Activated T-helper 17 cell treated with anti-CD3 and anti-CD28 coated beads, Interleukin-2, amount 50 U/mL, for 72 hours (primary cell): ENCODE results near the gene RHBDF1. TPM values are rescaled to one million over a fixed set of nuclear protein-coding genes. Genes with fewer than 3 reads are reported as not detected.
"Not testable (repeated sequence)": the region's sequence is repeated elsewhere in the genome, so short reads cannot be mapped to it uniquely, and the experiment has no call there.

ENCODE experiments used
- ATAC-seq: fragments of 150-1000 bp; cut with Tn5 transposase; replicated peaks from 2 replicates; pipeline ENCODE4 v1.10.0; 2021; ENCODE audit warnings: mild to moderate bottlenecking, moderate library complexity
- H3K27ac Mint-ChIP-seq: one replicate; pipeline ENCODE4 v1.8.0; 2022; ENCODE audit warnings: mixed read lengths
- H3K27me3 Mint-ChIP-seq: one replicate; pipeline ENCODE4 v1.8.0; 2022; ENCODE audit warnings: mixed read lengths
- H3K36me3 Mint-ChIP-seq: one replicate; pipeline ENCODE4 v1.8.0; 2022; ENCODE audit warnings: low read depth, mild to moderate bottlenecking, mixed read lengths
- H3K4me1 Mint-ChIP-seq: one replicate; pipeline ENCODE4 v1.8.0; 2022; ENCODE audit warnings: mixed read lengths
- H3K4me3 Mint-ChIP-seq: one replicate; pipeline ENCODE4 v1.8.0; 2022; ENCODE audit warnings: mild to moderate bottlenecking, mixed read lengths
- H3K9me3 Mint-ChIP-seq: one replicate; pipeline ENCODE4 v1.8.0; 2022; ENCODE audit warnings: mixed read lengths
- total RNA-seq, 2 donors: library from RNA; stranded (reverse); gene quantifications; one replicate each; pipeline ENCODE4 v1.2.3, GENCODE V29; 2022

The RHBDF1 gene
- total RNA-seq, 2 donors from 2014 or later, result 0.24 TPM; not detected in 1

GRCh38 chr16:60929-61878, 11.2 kb downstream of the RHBDF1 start:
- ATAC-seq, result no peak
- no peak overlapping the region for H3K4me3 Mint-ChIP-seq
- H3K4me1 Mint-ChIP-seq, result peaks cover 11% of the 10 kb centered on the region
- H3K27me3 Mint-ChIP-seq, result peaks cover 4% of the 10 kb centered on the region
- no peaks in the 10 kb centered on the region for H3K9me3 Mint-ChIP-seq
- no peak overlapping the region for H3K27ac Mint-ChIP-seq
- H3K36me3 Mint-ChIP-seq, result peaks cover 17% of the 10 kb centered on the region

DNA sequence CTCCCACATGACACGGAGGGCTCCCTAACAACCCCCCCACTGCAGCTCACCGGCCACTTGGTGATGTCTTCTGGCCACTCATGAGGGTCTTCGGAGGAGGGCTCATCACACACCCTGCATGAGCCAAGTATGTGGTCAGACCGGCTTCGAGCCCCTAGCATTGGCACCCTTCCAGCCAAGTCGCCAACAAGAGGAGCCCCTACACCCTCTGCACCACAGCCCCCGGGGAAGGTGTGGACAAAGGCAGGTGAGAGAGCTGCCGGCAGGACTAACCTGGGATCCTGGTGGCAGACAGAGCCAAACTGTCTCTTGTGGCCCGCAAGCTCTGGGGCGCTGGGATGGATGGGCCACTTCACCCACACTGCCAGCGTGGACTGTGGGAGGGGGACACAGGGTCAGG, 12.3 kb downstream of the RHBDF1 start:
- no peaks in the 10 kb centered on the region for H3K9me3 Mint-ChIP-seq
- no peak overlapping the region for H3K27ac Mint-ChIP-seq
- H3K4me3 Mint-ChIP-seq, result no peak overlapping the region
- H3K36me3 Mint-ChIP-seq, result peaks cover 27% of the 10 kb centered on the region
- peaks cover 4% of the 10 kb centered on the region for H3K27me3 Mint-ChIP-seq
- peaks cover 7% of the 10 kb centered on the region for H3K4me1 Mint-ChIP-seq
- no peak for ATAC-seq

DNA sequence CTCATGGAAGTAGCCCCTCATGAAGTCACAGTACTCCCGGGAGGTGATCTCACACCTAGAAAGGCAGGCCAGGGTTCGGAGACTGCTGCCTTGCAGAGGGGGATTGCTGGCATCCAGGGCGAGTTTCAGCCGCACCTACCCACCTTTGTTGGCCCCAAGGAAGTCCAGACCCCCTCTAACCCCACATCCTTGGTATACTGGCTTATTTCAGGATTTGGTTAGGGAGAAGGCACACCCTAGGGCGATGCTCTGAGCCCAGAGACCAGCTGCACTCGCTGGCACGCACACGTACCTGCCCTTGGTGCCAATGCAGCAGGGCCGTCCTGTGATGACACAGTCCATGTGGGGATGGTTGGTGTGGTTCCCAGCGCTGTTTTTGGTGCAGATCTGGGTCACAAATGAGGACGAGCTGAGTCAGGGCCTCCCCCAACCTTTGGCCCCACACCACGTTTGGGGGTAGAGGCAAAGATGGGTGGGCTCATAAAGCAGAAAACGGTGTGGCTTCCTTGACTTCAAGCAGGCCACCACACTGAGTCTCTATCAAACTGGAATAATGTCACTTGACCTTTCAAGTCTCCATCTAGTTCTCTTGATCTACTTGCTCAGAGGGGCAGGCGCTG, 12.9 kb downstream of the RHBDF1 start:
- H3K36me3 Mint-ChIP-seq, result peaks cover 27% of the 10 kb centered on the region
- H3K4me1 Mint-ChIP-seq, result peaks cover 7% of the 10 kb centered on the region
- no peaks in the 10 kb centered on the region for H3K9me3 Mint-ChIP-seq
- H3K27ac Mint-ChIP-seq, result no peak overlapping the region
- ATAC-seq, result no peak
- H3K4me3 Mint-ChIP-seq, result no peak overlapping the region
- peaks cover 4% of the 10 kb centered on the region for H3K27me3 Mint-ChIP-seq

DNA sequence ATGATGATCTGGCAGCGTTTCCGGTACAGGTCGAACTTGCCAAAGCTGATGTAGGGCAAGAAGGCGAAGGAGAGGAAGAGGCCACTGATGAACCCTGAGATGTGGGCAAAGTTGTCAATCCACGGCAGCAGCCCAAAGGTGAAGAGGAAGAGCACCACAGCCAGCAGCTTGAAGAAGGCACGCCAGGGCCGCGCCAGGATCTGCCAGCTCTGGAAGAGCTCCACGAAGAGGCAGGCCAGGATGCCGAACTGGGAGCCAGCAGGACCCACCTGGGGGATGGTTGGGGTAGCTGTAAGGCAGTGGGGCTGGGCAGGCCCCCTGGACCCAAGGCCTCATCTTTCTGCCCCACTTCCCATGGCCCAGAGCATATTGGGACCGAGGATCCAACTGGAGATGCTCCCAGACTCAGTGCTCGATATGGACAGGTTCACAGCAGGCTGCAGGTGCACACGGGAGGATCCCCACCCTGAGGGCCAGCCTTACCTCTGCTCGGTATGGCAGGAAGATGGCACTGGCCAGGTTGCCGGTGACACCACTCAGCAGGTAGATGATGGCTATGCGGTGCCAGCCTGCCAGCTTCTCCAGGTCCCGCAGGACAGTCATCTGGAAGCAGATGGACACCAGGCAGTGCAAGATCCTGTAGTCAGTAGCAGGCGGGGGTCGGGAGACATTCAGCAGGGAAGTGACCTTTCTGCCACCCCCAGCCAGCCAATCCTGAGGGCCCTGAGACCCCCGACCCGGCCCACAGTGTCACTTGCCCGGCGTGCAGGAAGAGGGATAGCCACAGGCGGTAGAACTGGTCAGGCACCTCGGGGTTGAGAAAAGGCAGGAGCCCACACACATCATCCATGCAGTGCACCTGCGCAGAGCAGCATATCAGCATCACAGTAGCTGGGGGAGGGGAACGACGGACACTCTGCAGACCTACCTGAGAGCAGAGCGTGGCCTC, 13.7 kb downstream of the RHBDF1 start:
- no peaks in the 10 kb centered on the region for H3K9me3 Mint-ChIP-seq
- H3K27me3 Mint-ChIP-seq, result peaks cover 4% of the 10 kb centered on the region
- ATAC-seq, result no peak
- H3K36me3 Mint-ChIP-seq, result peaks cover 27% of the 10 kb centered on the region
- H3K4me1 Mint-ChIP-seq, result peaks cover 7% of the 10 kb centered on the region
- no peak overlapping the region for H3K27ac Mint-ChIP-seq
- H3K4me3 Mint-ChIP-seq, result no peak overlapping the region

GRCh38 chr16:57711-58110, 14.7 kb downstream of the RHBDF1 start:
- ATAC-seq, result no peak
- no peak overlapping the region for H3K4me3 Mint-ChIP-seq

GRCh38 chr16:56231-56927, 16.1 kb downstream of the RHBDF1 start:
- H3K27ac Mint-ChIP-seq, result no peak overlapping the region
- peaks cover 7% of the 10 kb centered on the region for H3K4me1 Mint-ChIP-seq
- ATAC-seq, result no peak
- peaks cover 4% of the 10 kb centered on the region for H3K27me3 Mint-ChIP-seq
- peaks cover 41% of the 10 kb centered on the region for H3K36me3 Mint-ChIP-seq
- H3K4me3 Mint-ChIP-seq, result peak overlapping the region; percentile 89
- H3K9me3 Mint-ChIP-seq, result no peaks in the 10 kb centered on the region

More at GRCh38 chr16:57711-58110, 14.7 kb downstream of the RHBDF1 start:
- Mint-ChIP-seq H3K4me1 (peaks cover 7% of the 10 kb centered on the region), H3K27me3 (peaks cover 4% of the 10 kb centered on the region), H3K27ac (peak overlapping the region; percentile 38), H3K9me3 (no peaks in the 10 kb centered on the region), H3K36me3 (peaks cover 35% of the 10 kb centered on the region)

DNA sequence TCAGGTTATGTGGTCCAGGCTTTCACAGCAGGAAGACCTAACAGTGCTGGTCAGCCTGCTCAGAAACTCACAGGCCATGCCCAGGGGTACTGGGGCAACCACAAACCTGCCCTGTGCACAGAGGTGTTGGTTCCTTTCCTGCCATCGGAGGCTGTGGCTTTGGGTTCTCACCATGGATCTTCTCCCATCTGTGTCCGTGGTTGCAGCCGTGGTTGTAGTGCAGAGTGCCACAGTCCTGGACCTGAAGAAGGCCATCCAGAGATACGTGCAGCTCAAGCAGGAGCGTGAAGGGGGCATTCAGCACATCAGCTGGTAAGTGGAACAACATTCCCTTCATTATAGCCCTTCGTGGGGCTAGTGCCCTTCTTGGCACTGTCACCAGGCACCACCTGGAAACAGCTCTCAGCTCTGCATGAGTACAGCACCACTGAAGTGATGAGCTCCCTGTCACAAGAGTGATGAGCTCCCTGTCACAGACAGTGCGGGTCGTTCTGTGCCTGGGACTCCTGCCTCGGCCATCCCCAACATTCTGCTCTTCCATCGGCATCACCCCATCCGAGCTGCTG, 16.8 kb downstream of the RHBDF1 start:
- H3K27ac Mint-ChIP-seq, result no peak overlapping the region
- no peaks in the 10 kb centered on the region for H3K9me3 Mint-ChIP-seq
- H3K36me3 Mint-ChIP-seq, result peaks cover 48% of the 10 kb centered on the region
- ATAC-seq, result no peak
- peak overlapping the region; percentile 89 for H3K4me3 Mint-ChIP-seq
- peaks cover 7% of the 10 kb centered on the region for H3K4me1 Mint-ChIP-seq
- H3K27me3 Mint-ChIP-seq, result peaks cover 2% of the 10 kb centered on the region

DNA sequence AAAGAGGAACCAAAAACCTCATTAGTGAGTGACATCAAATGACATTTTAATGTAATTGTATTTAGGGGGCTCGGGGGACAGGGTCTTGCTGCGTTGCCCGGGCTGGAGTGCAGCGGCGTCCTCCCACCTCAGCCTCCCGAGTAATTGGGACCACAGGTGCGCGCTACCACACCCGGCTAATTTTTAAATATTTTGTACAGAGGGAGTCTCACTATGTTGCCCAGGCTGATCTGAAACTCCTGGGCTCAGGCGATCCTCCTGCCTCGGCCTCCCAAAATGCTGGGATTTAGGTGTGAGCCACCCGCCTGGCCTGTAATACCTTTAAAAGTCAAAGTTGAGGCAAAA, 18.2 kb downstream of the RHBDF1 start:
- peaks cover 12% of the 10 kb centered on the region for H3K4me1 Mint-ChIP-seq
- H3K9me3 Mint-ChIP-seq, result no peaks in the 10 kb centered on the region
- ATAC-seq, result no peak
- H3K4me3 Mint-ChIP-seq, result peak overlapping the region; percentile 89
- H3K36me3 Mint-ChIP-seq, result peaks cover 63% of the 10 kb centered on the region
- peak overlapping the region; percentile 63 for H3K27ac Mint-ChIP-seq
- H3K27me3 Mint-ChIP-seq, result no peaks in the 10 kb centered on the region

DNA sequence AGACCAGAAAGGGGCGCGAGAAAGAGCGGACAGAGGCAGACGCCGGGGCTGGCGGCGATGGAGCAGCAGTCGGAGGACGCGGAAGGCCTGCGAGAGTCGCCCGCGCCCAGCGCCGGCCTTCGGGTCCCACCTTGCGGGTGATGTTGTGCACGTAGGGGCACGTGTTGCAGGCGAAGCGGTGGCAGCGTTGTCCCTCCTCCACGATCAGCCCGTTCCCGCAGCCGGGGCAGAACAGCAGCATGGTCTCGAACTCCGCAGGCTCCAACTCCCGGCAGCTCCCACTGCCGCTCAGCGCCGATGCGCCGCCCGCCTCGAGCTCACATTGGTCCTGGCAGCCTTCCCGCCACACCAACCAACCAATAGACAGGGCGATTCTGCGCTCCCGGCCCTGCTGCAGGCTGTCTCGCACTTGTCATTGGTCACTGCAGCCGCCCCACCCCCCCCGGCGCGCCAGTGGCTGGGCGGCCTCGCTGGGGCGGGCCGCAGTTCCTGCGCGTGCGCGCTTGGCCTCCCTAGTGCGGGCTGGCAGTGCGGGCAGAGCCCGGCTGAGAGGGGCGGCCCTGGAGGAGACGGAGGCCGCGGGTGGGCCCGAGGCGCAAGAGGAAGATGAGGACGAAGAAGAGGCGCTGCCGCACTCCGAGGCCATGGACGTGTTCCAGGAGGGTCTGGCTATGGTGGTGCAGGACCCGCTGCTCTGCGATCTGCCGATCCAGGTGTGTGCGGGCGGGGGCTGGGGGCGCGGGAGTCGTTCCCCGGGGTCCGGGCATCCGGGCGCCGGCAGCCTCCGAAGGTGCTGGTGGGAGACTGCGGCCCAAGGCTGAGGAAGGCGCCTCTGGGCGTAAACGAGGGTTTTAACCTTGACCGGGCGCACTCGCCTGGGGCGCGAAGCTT, 18.8 kb downstream of the RHBDF1 start, which contains the start of the genes POLR3K and SNRNP25:
Gene POLR3K (minus strand): TSS at position 263 of the 891 bp plus-strand sequence. CDS start 22 bp downstream, at position 241.
Gene SNRNP25 (plus strand): TSS at position 483 of the 891 bp plus-strand sequence. CDS start 189 bp downstream, at position 672.
- ATAC-seq, result peak; percentile 99
- Mint-ChIP-seq H3K27ac (peak within 1 kb of the TSS; percentile 63), H3K27me3 (no peaks in the 10 kb centered on the region), H3K9me3 (no peaks in the 10 kb centered on the region), H3K4me1 (peaks cover 12% of the 10 kb centered on the region), H3K36me3 (peaks cover 69% of the 10 kb centered on the region), H3K4me3 (peak within 1 kb of the TSS; percentile 89)

GRCh38 chr16:50769-51591, 21.5 kb downstream of the RHBDF1 start:
- H3K4me1 Mint-ChIP-seq, result peaks cover 5% of the 10 kb centered on the region
- peaks cover 76% of the 10 kb centered on the region for H3K36me3 Mint-ChIP-seq
- H3K4me3 Mint-ChIP-seq, result peak overlapping the region; percentile 89
- no peaks in the 10 kb centered on the region for H3K27me3 Mint-ChIP-seq
- H3K27ac Mint-ChIP-seq, result no peak overlapping the region
- no peak for ATAC-seq
- H3K9me3 Mint-ChIP-seq, result no peaks in the 10 kb centered on the region

DNA sequence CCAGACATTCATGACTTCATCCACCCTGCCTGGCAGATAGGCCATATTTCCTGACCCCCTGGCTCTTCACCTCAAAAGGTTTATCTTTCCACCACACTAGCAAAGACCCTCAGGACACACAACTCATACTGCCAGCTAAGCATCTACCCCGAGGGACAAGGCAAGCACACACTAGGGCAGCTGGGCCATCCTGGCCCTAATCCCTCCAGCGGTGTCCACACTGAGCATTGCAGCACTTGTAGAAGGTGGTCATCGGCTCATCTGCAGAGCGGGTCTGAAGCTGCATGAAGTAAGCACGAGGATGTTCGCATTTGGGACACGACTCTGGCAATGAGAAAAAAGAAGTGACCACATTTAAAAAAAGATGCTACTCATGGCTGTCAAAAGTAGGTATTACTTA, 25.2 kb downstream of the RHBDF1 start:
- Mint-ChIP-seq H3K4me3 (no peak overlapping the region), H3K27ac (no peak overlapping the region), H3K27me3 (no peaks in the 10 kb centered on the region), H3K4me1 (peaks cover 5% of the 10 kb centered on the region), H3K9me3 (no peaks in the 10 kb centered on the region), H3K36me3 (peaks cover 98% of the 10 kb centered on the region)
- no peak for ATAC-seq

GRCh38 chr16:46510-46909, 25.9 kb downstream of the RHBDF1 start:
- not testable (repeated sequence) for H3K27ac Mint-ChIP-seq, ATAC-seq, H3K9me3 Mint-ChIP-seq, H3K27me3 Mint-ChIP-seq, H3K4me3 Mint-ChIP-seq
- Mint-ChIP-seq H3K36me3 (peaks cover 100% of the 10 kb centered on the region), H3K4me1 (peaks cover 11% of the 10 kb centered on the region)
